Activated T-helper 2 cell treated with anti-CD3 and anti-CD28 coated beads, Interferon-gamma antibody, Interleukin-2, Interleukin-4, amounts not matched to agents 10 μg/mL and 5 μg/mL and 100 μg/mL, durations not matched to agents 14 hours and 24 hours and 36 hours (primary cell): Measurements from ENCODE around the gene CR1. TPM values are rescaled to one million over a fixed set of nuclear protein-coding genes. Genes with fewer than 3 reads are reported as not detected.
"Not testable (repeated sequence)": the region's sequence is repeated elsewhere in the genome, so short reads cannot be mapped to it uniquely, and the experiment has no call there.

ENCODE experiments used
- DNase-seq: peaks from one replicate; pipeline ENCODE4 v3.0.0; 2021; ENCODE audit warnings: low spot score
- H3K27ac Mint-ChIP-seq: one replicate; pipeline ENCODE4 v1.8.0; 2021; ENCODE audit warnings: mixed read lengths
- H3K27me3 Mint-ChIP-seq: one replicate; pipeline ENCODE4 v1.8.0; 2021; ENCODE audit warnings: low read depth, mixed read lengths
- H3K36me3 Mint-ChIP-seq: one replicate; pipeline ENCODE4 v1.8.0; 2021; ENCODE audit warnings: low read depth, mixed read lengths
- H3K4me1 Mint-ChIP-seq: one replicate; pipeline ENCODE4 v1.8.0; 2021; ENCODE audit warnings: low read depth, mixed read lengths
- H3K4me3 Mint-ChIP-seq: one replicate; pipeline ENCODE4 v1.8.0; 2021; ENCODE audit warnings: low read depth, mild to moderate bottlenecking, moderate library complexity, mixed read lengths
- H3K9me3 Mint-ChIP-seq: one replicate; pipeline ENCODE4 v1.8.0; 2021; ENCODE audit warnings: mixed read lengths
- intact Hi-C: fragments of 100-400 bp; cut with micrococcal nuclease; formaldehyde crosslinking; loops from one replicate; pipeline ENCODE4 v1.15.1; 2023
- total RNA-seq: library from RNA; stranded (reverse); gene quantifications from 2 replicates; pipeline ENCODE4 v1.2.3, GENCODE V29; 2022

CR1 gene
- total RNA-seq, 1 donor from 2014 or later, result not detected

GRCh38 chr1:207573074-207573473 lies 77.1 kb downstream of the CR1 start:
- intact Hi-C loops, H3K4me3 Mint-ChIP-seq, DNase-seq, H3K4me1 Mint-ChIP-seq, H3K27ac Mint-ChIP-seq, H3K9me3 Mint-ChIP-seq, H3K36me3 Mint-ChIP-seq: not testable (repeated sequence)
- H3K27me3 Mint-ChIP-seq, result peaks cover 28% of the 10 kb centered on the region

GRCh38 chr1:207575381-207575780 lies 79.4 kb downstream of the CR1 start:
- H3K4me3 Mint-ChIP-seq, H3K36me3 Mint-ChIP-seq, DNase-seq, H3K9me3 Mint-ChIP-seq, intact Hi-C loops, H3K27ac Mint-ChIP-seq: not testable (repeated sequence)
- peaks cover 28% of the 10 kb centered on the region for H3K27me3 Mint-ChIP-seq
- H3K4me1 Mint-ChIP-seq, result peaks cover 12% of the 10 kb centered on the region

DNA sequence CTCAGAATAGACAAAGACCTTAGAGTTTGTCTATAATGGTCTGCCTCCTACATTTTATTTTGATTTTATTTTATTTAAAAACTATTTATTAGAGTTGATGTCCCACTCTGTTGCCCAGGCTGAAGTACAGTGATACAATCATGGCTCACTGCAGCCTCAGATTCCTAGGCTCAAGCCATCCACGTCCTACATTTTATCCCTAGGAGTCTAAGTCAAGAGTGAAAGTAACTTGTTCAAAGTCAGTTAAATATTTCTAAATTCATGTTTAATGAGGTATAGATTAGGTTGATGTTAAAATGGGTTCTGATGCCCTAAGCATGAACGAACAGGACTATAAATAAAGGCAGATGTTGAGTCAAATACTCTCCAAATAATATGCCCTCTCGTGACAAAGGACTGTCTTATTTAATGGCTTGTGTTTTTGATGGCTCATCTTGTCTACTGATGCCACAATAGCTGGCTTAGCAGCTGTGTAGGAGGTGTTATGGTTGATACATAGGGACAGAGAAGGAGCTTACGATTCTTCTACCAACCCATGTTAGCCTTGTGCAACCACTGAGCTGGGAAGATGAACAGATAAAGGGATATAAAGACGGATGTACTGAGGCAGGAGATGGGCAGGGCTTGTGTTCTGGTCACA lies 83.0 kb downstream of the CR1 start:
- H3K9me3 Mint-ChIP-seq, result no peaks in the 10 kb centered on the region
- no peak overlapping the region for H3K4me3 Mint-ChIP-seq
- intact Hi-C loops, result loop anchor here (1.0 kb wide), 1 partner anchor 41 kb away; no protein-coding TSS in a partner anchor
- no peak overlapping the region for H3K27ac Mint-ChIP-seq
- H3K27me3 Mint-ChIP-seq, result peaks cover 35% of the 10 kb centered on the region
- no peaks in the 10 kb centered on the region for H3K36me3 Mint-ChIP-seq
- DNase-seq, result no peak
- peaks cover 7% of the 10 kb centered on the region for H3K4me1 Mint-ChIP-seq

DNA sequence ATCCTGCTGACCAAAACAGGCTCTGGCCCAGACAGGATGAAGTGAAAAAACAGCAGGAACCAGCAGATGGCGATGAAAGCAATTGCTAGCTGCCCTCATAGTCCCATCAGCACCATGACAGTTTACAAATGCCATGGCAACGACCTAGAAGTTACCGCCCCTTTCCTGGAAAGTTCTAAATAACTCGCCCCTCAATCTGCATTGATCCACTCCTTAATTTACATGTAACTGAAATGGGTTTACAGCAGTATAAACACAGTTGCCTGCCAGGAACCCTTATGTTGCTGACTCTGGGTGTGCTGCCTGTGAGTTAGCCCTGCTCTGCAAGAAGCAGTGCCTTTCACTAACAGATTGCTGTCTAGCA lies 83.5 kb downstream of the CR1 start:
- intact Hi-C loops, result loop anchor here (1.0 kb wide), 1 partner anchor 41 kb away; no protein-coding TSS in a partner anchor
- DNase-seq, result peak; percentile 23
- Mint-ChIP-seq H3K27me3 (peaks cover 30% of the 10 kb centered on the region), H3K9me3 (no peaks in the 10 kb centered on the region), H3K27ac (no peak overlapping the region), H3K36me3 (no peaks in the 10 kb centered on the region), H3K4me3 (no peak overlapping the region), H3K4me1 (peaks cover 7% of the 10 kb centered on the region)

GRCh38 chr1:207581496-207582153 lies 85.7 kb downstream of the CR1 start:
- Mint-ChIP-seq H3K27me3 (peaks cover 23% of the 10 kb centered on the region), H3K36me3 (no peaks in the 10 kb centered on the region), H3K4me3 (no peak overlapping the region), H3K4me1 (peaks cover 7% of the 10 kb centered on the region), H3K9me3 (no peaks in the 10 kb centered on the region), H3K27ac (no peak overlapping the region)
- intact Hi-C loops, result no loop called here
- no peak for DNase-seq

DNA sequence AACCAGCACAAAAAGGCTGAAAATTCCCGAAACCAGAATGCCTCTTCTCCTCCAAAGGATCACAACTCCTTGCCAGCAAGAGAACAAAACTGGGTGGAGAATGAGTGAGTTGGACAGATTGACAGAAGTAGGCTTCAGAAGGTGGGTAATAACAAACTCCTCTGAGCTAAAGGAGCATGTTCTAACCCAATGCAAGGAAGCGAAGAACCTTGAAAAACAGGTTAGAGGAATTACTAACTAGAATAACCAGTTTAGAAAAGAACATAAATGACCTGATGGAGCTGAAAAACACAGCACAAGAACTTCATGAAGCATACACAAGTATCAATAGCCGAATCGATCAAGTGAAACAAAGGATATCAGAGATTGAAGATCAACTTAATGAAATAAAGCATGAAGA lies 93.5 kb downstream of the CR1 start:
- not testable (repeated sequence) for H3K36me3 Mint-ChIP-seq, H3K4me3 Mint-ChIP-seq

GRCh38 chr1:207591205-207591604 lies 95.2 kb downstream of the CR1 start:
- peaks cover 30% of the 10 kb centered on the region for H3K27me3 Mint-ChIP-seq
- H3K9me3 Mint-ChIP-seq, H3K36me3 Mint-ChIP-seq, intact Hi-C loops, H3K27ac Mint-ChIP-seq, H3K4me1 Mint-ChIP-seq, H3K4me3 Mint-ChIP-seq, DNase-seq: not testable (repeated sequence)

More for the DNA sequence above, 93.5 kb downstream of the CR1 start:
- H3K27me3 Mint-ChIP-seq, result peaks cover 30% of the 10 kb centered on the region
- intact Hi-C loops, DNase-seq, H3K4me1 Mint-ChIP-seq, H3K27ac Mint-ChIP-seq, H3K9me3 Mint-ChIP-seq: not testable (repeated sequence)

DNA sequence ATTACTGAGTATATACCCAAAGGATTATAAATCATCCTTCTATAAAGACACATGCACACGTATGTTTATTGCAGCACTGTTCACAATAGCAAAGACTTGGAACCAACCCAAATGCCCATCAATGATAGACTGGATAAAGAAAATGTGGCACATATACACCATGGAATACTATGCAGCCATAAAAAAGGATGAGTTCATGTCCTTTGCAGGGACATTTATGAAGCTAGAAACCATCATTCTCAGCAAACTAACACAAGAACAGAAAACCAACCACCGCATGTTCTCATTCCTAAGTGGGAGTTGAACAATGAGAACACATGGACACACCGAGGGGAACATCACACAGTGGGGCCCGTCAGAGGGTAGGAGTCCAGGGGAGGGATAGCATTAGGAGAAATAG lies 98.1 kb downstream of the CR1 start:
- H3K9me3 Mint-ChIP-seq, DNase-seq, H3K36me3 Mint-ChIP-seq, H3K4me3 Mint-ChIP-seq, H3K4me1 Mint-ChIP-seq, H3K27ac Mint-ChIP-seq, intact Hi-C loops: not testable (repeated sequence)
- H3K27me3 Mint-ChIP-seq, result peaks cover 27% of the 10 kb centered on the region

- intact Hi-C loops, result no loop called here
- no peak overlapping the region for H3K27ac Mint-ChIP-seq
- peaks cover 17% of the 10 kb centered on the region for H3K27me3 Mint-ChIP-seq
- no peaks in the 10 kb centered on the region for H3K36me3 Mint-ChIP-seq
- no peaks in the 10 kb centered on the region for H3K4me1 Mint-ChIP-seq
- no peak overlapping the region for H3K4me3 Mint-ChIP-seq
- no peak for DNase-seq
- no peaks in the 10 kb centered on the region for H3K9me3 Mint-ChIP-seq
These were observed 107.8 kb downstream of the CR1 start for GRCh38 chr1:207603777-207604176.

DNA sequence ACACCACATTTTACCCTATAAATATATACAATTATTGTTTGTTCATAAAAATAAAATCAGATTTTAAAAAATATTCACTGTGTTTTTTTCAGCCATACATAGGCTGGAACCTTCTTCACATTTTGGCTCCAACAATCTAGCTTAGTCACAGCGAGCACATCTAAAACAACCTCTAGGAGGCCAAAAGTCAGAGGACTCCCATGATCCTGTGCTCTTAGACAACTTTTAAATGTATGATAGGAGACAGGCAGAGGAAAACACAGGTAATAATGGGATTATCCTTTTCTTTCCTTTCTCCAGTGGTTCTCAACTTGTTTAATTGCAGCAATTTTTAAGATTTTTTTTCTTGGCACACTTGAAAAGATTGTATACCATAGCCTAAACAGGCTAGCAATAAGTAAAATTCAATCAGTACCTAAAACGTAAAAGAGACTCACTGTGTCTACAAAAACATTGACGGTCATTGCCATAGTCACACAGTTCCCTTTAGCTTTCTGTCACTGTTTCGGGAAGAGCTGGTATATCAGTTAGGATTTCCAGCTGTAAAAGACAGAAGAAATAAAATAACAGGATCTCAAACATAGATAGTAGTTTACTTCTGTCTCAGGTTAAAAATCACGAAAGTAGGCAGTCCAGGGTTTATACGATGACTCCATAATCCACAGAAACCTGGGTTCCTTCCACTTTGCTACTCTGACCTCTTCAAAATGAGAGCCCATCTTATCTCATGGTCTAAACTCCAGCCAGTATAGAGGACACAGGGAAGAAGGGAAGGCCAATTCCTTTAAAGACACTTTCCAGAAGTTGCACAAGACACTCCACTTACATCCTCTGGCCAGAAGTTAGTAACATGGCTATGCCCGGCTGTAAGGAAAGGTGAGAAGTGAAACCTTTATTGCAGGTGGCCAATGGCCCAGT lies 109.7 kb downstream of the CR1 start:
- peaks cover 18% of the 10 kb centered on the region for H3K27me3 Mint-ChIP-seq
- no peak for DNase-seq
- H3K27ac Mint-ChIP-seq, result no peak overlapping the region
- no peak overlapping the region for H3K4me3 Mint-ChIP-seq
- H3K4me1 Mint-ChIP-seq, result no peaks in the 10 kb centered on the region
- H3K9me3 Mint-ChIP-seq, result no peaks in the 10 kb centered on the region
- intact Hi-C loops, result no loop called here
- H3K36me3 Mint-ChIP-seq, result no peaks in the 10 kb centered on the region

GRCh38 chr1:207606362-207606755 lies 110.4 kb downstream of the CR1 start:
- H3K9me3 Mint-ChIP-seq, result no peaks in the 10 kb centered on the region
- H3K27me3 Mint-ChIP-seq, result peaks cover 18% of the 10 kb centered on the region
- H3K36me3 Mint-ChIP-seq, result no peaks in the 10 kb centered on the region
- intact Hi-C loops, result no loop called here
- no peak for DNase-seq
- H3K4me3 Mint-ChIP-seq, result no peak overlapping the region
- no peaks in the 10 kb centered on the region for H3K4me1 Mint-ChIP-seq
- H3K27ac Mint-ChIP-seq, result no peak overlapping the region

DNA sequence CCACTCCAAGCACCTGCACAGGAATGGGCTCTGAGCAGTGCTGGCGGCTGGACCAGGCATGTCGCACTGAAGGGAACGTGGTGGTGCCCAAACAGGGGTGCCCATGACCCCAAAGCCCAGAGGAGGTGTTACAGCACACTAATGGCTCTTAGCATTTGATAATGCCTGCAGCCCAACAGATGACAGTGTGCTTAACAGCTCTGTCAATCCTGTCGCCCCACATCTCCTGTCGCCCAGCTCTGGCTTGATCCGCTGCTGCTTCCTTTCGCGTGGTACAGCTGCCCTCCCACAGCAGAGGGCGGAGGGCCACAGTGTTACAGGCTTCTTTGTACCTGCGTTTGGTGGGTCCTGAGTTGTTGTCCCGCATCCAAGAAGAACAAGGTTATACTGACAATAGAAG lies 116.8 kb downstream of the CR1 start:
- H3K27ac Mint-ChIP-seq, result no peak overlapping the region
- H3K9me3 Mint-ChIP-seq, result no peaks in the 10 kb centered on the region
- intact Hi-C loops, result no loop called here
- H3K4me3 Mint-ChIP-seq, result no peak overlapping the region
- no peaks in the 10 kb centered on the region for H3K4me1 Mint-ChIP-seq
- no peaks in the 10 kb centered on the region for H3K36me3 Mint-ChIP-seq
- DNase-seq, result no peak
- peaks cover 19% of the 10 kb centered on the region for H3K27me3 Mint-ChIP-seq
